Fibroblast of lung (primary cell): ENCODE measurements around the gene IMP4. TPM values are rescaled to one million over a fixed set of nuclear protein-coding genes. Genes with fewer than 3 reads are reported as not detected.
A peak's percentile ranks its signal among the peaks of the same experiment; 100 is the strongest.

Source experiments
- DNase-seq, 2 donors: peaks; one replicate each; pipeline versions ENCODE4 v3.0.0 to v3.0.0-alpha.2; 2010; ENCODE audit warnings: low read depth in 2 of 2
- H2AFZ ChIP-seq: 2 replicates; pipeline ENCODE4 v1.5.1; 2012; ENCODE audit warnings: low read length, control low read depth, inconsistent platforms
- H3K27ac ChIP-seq: 2 replicates; pipeline ENCODE4 v1.5.1; 2011; ENCODE audit warnings: low read length, control low read depth; ENCODE audit not compliant: insufficient read depth
- H3K27me3 ChIP-seq: 2 replicates; pipeline ENCODE4 v1.5.1; 2011; ENCODE audit warnings: mild to moderate bottlenecking, low read length; ENCODE audit not compliant: control insufficient read depth, insufficient read depth
- H3K36me3 ChIP-seq: 2 replicates; pipeline ENCODE4 v1.5.1; 2011; ENCODE audit warnings: low read length; ENCODE audit not compliant: control insufficient read depth, insufficient read depth
- H3K4me1 ChIP-seq: 2 replicates; pipeline ENCODE4 v1.5.1; 2011; ENCODE audit warnings: low read length; ENCODE audit not compliant: control insufficient read depth, insufficient read depth; ENCODE audit errors: extremely low read depth
- H3K4me2 ChIP-seq: 2 replicates; pipeline ENCODE4 v1.5.1; 2011; ENCODE audit warnings: low read length, control low read depth; ENCODE audit not compliant: insufficient read depth; ENCODE audit errors: extremely low read depth
- H3K4me3 ChIP-seq, 4 experiments: fragments of 200-600 bp in 1 of 4; sonication (generic) in 1 of 4; replicated peaks in 1 of 4; 2 replicates each; pipeline ENCODE4 v1.5.1; 2011 to 2016; ENCODE audit warnings: low read length in 4 of 4, low read depth in 3 of 4, mild to moderate bottlenecking in 3 of 4, control low read depth in 2 of 4, inconsistent platforms in 1 of 4, mixed read lengths in 1 of 4; ENCODE audit not compliant: insufficient read depth in 1 of 4; ENCODE audit errors: control extremely low read depth in 1 of 4
- H3K79me2 ChIP-seq: 2 replicates; pipeline ENCODE4 v1.5.1; 2012; ENCODE audit warnings: mild to moderate bottlenecking, low read length, inconsistent platforms; ENCODE audit not compliant: control insufficient read depth, insufficient read depth
- H3K9ac ChIP-seq: 2 replicates; pipeline ENCODE4 v1.5.1; 2011; ENCODE audit warnings: mild to moderate bottlenecking, low read length, control low read depth; ENCODE audit not compliant: insufficient read depth
- H3K9me3 ChIP-seq: 2 replicates; pipeline ENCODE4 v1.5.1; 2012; ENCODE audit warnings: low read depth, low read length; ENCODE audit not compliant: control insufficient read depth, insufficient read depth
- H4K20me1 ChIP-seq: 2 replicates; pipeline ENCODE4 v1.5.1; 2011; ENCODE audit warnings: low read length; ENCODE audit not compliant: control insufficient read depth, insufficient read depth; ENCODE audit errors: extremely low read depth
- EZH2 ChIP-seq: IDR thresholded peaks from 2 replicates; pipeline ENCODE4 v1.5.1; 2012; ENCODE audit warnings: low read length, control low read depth, mild to moderate bottlenecking; ENCODE audit errors: missing control alignments
- polyA plus RNA-seq, 2 donors: library from polyadenylated mRNA; depleted of rRNA in 1 of 2; stranded (reverse) in 1 of 2; unstranded in 1 of 2; fragments of >200 nt; gene quantifications; 2 replicates each; pipeline ENCODE4 v1.2.1, GENCODE V29; 2011 to 2012; ENCODE audit warnings: missing spikeins in 1 of 2
- total RNA-seq: library from RNA; depleted of rRNA; stranded (reverse); fragments of >200 nt; gene quantifications from 2 replicates; pipeline ENCODE4 v1.2.1, GENCODE V29; 2014
- TF ChIP-seq, protein P1 (sequence below), 2 donors: IDR thresholded peaks in 1 of 2; conservative IDR thresholded peaks in 1 of 2; 1 replicate in 1 of 2; 2 replicates in 1 of 2; pipeline ENCODE4 v1.5.1; 2011 to 2012; ENCODE audit warnings: low read length in 2 of 2, control low read depth in 1 of 2, inconsistent platforms in 1 of 2, low read depth in 1 of 2, mild to moderate bottlenecking in 1 of 2

IMP4 gene
- total and polyA plus RNA-seq, 2 donors (not counting 1 experiment from before 2014, with no cell fraction given) = 46.3 to 58.0 TPM

DNA sequence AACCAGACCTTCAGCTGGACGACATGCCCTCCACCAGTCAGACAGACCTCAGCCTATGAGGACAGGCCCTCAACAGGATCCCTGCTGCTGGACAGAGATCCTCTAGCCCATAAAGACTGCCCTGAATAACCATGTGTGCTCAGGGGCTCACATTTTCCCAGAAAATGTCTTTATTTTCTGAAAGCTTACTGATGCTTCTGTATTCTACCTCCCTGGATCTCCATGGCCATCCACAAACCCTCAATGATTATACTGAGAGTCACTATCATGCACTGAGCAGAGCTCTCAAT is 11.4 kb downstream of the IMP4 start:
- no peak for DNase-seq
- H3K4me1 ChIP-seq = peaks cover 2% of the 10 kb centered on the region
- H3K4me2 ChIP-seq = no peak overlapping the region
- no peak overlapping the region for H3K9ac ChIP-seq
- no peak overlapping the region for H3K4me3 ChIP-seq
- H3K27ac ChIP-seq = no peak overlapping the region
- H3K79me2 ChIP-seq = no peaks in the 10 kb centered on the region
- H3K27me3 ChIP-seq = no peaks in the 10 kb centered on the region
- no peaks in the 10 kb centered on the region for H4K20me1 ChIP-seq
- H3K36me3 ChIP-seq = no peaks in the 10 kb centered on the region
- TF ChIP-seq, protein P1, sequence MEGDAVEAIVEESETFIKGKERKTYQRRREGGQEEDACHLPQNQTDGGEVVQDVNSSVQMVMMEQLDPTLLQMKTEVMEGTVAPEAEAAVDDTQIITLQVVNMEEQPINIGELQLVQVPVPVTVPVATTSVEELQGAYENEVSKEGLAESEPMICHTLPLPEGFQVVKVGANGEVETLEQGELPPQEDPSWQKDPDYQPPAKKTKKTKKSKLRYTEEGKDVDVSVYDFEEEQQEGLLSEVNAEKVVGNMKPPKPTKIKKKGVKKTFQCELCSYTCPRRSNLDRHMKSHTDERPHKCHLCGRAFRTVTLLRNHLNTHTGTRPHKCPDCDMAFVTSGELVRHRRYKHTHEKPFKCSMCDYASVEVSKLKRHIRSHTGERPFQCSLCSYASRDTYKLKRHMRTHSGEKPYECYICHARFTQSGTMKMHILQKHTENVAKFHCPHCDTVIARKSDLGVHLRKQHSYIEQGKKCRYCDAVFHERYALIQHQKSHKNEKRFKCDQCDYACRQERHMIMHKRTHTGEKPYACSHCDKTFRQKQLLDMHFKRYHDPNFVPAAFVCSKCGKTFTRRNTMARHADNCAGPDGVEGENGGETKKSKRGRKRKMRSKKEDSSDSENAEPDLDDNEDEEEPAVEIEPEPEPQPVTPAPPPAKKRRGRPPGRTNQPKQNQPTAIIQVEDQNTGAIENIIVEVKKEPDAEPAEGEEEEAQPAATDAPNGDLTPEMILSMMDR (conservative IDR thresholded peaks at IDR 0.05 in 1 of 2, IDR thresholded peaks at IDR 0.05 in 1 of 2; ENCODE audit: low read depth in 1 of 2, low read length in 2 of 2) = no peak
- no peak for TF ChIP-seq EZH2
- no peaks in the 10 kb centered on the region for H3K9me3 ChIP-seq
- H2AFZ ChIP-seq = no peak overlapping the region

DNA sequence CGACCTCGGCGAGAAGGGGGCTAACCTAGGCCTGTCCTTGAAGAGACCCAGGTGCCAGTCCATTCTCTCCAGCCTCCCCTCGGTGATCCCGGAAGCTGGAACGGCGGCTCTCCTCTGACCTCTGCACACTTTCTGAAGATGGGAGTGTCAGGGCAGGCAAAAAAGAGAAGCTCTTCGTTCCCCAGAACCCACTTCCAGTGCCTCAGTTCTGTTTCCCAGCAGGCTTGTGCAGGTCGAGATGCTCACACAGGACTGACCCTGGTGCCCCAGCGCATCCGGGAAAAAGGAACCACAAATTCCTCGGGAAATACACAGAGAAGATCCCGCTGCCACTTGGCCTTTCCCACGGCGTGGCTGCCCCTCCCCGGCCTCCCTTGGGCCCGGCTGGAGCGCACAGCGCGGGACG is 12.5 kb downstream of the IMP4 start:
- peak overlapping the region; percentile 74 for H3K9ac ChIP-seq
- H3K4me2 ChIP-seq = peak overlapping the region; percentile 76
- no peak for TF ChIP-seq EZH2
- TF ChIP-seq, protein P1 (conservative IDR thresholded peaks at IDR 0.05 in 1 of 2, IDR thresholded peaks at IDR 0.05 in 1 of 2; ENCODE audit: low read depth in 1 of 2, low read length in 2 of 2) = no peak

DNA sequence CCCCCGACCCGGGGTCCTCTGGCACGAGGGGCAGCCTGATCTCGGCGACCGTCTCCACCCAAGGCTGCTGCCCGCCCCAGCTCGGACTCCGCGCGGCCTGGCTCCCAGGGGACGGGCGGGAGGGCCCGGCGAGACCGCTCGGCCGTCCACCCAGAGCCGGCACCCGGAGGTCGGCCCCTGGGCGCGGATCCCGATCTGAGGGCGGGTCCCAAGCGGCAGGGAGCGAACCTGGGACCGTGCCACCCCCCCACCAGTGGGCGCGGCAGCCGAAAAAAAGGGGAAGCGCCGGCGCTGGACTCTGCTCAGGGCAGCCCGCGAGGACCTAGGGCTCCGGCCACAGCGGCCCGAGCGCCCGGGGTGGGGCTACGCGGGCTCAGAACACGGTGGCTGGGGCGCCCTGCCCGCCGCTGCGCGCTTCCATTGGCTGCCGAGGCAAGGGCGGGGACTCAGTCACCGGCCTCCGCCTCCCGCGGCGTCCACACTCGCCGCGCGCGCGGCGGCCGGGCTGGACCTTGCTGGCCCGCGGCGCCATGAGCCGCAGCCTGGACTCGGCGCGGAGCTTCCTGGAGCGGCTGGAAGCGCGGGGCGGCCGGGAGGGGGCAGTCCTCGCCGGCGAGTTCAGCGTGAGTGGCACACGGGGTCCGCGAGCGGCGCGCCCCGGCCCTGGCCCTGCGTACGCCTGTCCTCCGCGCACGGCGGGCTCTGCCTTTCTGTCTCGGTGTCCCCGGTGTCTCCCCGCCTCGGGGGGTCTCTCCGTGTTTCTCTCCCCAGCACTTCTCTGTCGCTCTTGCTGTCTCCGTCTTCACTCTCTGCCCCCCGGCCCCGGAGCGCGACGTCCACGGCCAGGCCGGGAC is 13.1 kb downstream of the IMP4 start, which contains the start of gene PTPN18:
TSS of gene PTPN18 (plus strand) at position 479 of the 854 bp plus-strand sequence. CDS start at position 531, 52 bp downstream.
- TF ChIP-seq, protein P1 (conservative IDR thresholded peaks at IDR 0.05 in 1 of 2, IDR thresholded peaks at IDR 0.05 in 1 of 2; ENCODE audit: low read depth in 1 of 2, low read length in 2 of 2) = peak; percentile 31 to 36
- TF ChIP-seq EZH2 = no peak
- Histone ChIP-seq H3K9ac (peak within 1 kb of the TSS; percentile 74), H3K4me1 (peaks cover 2% of the 10 kb centered on the region), H3K27me3 (no peaks in the 10 kb centered on the region), H3K36me3 (no peaks in the 10 kb centered on the region), H3K4me3 (peak within 1 kb of the TSS; percentile 64 to 73 (median 68)), H3K4me2 (peak within 1 kb of the TSS; percentile 84), H3K27ac (peak within 1 kb of the TSS; percentile 37), H2AFZ (peak within 1 kb of the TSS; percentile 82), H3K9me3 (no peaks in the 10 kb centered on the region), H4K20me1 (no peaks in the 10 kb centered on the region), H3K79me2 (no peaks in the 10 kb centered on the region)
- peak; percentile 83 to 84 for DNase-seq

More for the DNA sequence above, 12.5 kb downstream of the IMP4 start:
- DNase-seq = no peak
- H3K4me1 ChIP-seq = peaks cover 2% of the 10 kb centered on the region
- no peaks in the 10 kb centered on the region for H3K9me3 ChIP-seq
- H3K36me3 ChIP-seq = no peaks in the 10 kb centered on the region
- no peaks in the 10 kb centered on the region for H4K20me1 ChIP-seq
- peak overlapping the region; percentile 37 for H3K27ac ChIP-seq
- H3K27me3 ChIP-seq = no peaks in the 10 kb centered on the region
- no peaks in the 10 kb centered on the region for H3K79me2 ChIP-seq
- H2AFZ ChIP-seq = peak overlapping the region; percentile 77
- peak overlapping the region; percentile 45 to 73 (median 55) for H3K4me3 ChIP-seq
